Jurkat, Clone E6-1 (cell line): ENCODE results near the gene ACOX3.
"Not testable (repeated sequence)": the region's sequence is repeated elsewhere in the genome, so short reads cannot be mapped to it uniquely, and the experiment has no call there.

ENCODE experiments used
- DNase-seq: peaks from one replicate; pipeline ENCODE4 v3.0.0-alpha.2; 2011; ENCODE audit warnings: low read depth, low spot score
- H3K4me3 ChIP-seq: 2 replicates; pipeline ENCODE4 v1.5.1; 2011; ENCODE audit warnings: mild to moderate bottlenecking, low read length, control low read depth, moderate library complexity

Gene ACOX3

DNA sequence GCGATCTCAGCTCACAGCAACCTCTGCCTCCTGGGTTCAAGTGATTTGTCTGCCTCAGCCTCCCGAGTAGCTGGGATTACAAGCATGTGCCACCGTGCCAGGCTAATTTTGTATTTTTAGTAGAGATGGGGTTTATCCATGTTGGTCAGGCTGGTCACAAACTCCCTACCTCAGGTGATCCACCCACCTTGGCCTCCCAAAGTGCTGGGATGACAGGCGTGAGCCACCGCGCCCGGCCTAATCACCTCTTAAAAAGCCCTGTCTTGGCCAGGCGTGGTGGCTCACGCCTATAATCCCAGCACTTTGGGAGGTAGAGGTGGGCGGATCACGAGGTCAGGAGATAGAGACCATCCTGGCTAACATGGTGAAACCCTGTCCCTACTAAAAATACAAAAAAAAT, 91.3 kb downstream of the ACOX3 start:
- DNase-seq, H3K4me3 ChIP-seq: not testable (repeated sequence)

DNA sequence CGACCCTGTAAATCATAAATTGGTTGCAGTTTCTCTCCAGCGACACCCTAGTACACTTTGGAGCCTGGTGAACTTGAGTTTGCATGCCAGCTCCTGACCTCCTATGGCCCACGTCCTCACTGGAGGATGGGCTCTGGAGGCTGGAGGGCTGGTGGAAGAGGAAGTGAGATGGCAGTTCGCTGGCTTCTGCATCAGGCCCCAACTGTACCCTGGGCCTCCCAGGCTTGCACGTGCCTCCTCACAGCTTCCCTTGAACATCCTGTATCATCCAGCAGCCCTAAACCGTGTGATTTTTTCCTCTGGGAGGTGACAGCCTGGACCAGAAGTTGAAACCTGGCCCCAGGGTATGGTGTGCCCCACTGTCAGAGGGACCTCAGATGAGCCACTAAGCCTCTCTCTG, 92.5 kb downstream of the ACOX3 start:
- no peak overlapping the region for H3K4me3 ChIP-seq
- DNase-seq, result no peak

DNA sequence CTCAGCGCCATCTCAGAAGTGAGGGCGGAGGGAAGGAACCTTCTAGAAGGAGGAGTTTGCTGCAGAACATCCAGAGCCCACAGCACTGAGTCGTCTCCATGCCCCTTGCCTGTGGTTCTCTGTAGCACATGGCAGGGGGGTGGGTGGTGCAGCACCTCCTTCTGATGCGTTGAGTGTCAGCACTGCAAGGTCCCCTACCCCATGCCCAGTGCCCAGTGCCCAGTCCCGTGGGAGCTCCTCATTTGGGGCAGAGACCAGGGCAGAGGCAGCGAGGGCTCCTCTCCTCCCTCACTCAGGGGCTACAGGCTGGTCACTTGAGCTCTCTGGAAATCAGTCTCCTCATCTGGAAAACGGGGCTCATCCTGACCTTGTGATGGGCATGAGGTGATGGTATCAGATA, 92.9 kb downstream of the ACOX3 start:
- no peak overlapping the region for H3K4me3 ChIP-seq
- DNase-seq, result no peak

DNA sequence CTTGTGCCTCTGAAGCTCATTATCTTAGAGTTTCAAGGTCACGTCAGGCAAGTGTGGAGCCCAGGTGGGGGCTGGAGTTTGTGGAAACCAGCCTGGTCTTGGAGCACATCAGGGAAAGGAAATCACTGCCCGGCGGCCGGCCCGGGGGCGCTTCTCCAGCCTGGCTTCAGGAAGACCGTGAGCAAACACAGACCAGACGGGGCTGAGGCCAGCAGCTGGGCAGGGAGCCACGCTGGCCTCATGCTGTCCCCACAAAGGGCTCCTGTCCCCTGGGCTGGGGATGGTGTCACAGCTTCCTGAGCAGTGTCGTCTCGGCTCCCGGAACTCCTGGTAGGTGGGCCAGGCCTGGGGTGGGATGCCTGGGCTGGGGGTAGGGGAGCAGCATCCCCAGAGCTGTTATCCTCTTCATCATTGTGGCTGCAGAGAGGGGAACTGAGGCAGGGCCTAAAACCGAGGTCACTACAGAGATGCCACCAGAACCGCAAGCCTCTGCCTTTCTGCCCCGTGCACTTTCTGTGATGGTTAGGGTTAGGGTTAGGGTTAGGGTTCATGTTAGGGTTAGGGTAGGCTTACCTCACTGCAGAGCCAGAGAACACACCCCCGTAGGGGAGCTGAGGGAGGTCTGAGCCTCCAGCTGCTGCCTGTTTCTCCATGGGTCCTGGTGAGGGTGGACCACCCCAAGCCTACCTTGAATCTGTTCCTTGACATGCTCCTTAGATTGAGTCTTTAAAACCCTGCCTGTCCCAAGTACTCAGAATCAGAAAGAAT, 93.5 kb downstream of the ACOX3 start:
- DNase-seq, result no peak
- no peak overlapping the region for H3K4me3 ChIP-seq

DNA sequence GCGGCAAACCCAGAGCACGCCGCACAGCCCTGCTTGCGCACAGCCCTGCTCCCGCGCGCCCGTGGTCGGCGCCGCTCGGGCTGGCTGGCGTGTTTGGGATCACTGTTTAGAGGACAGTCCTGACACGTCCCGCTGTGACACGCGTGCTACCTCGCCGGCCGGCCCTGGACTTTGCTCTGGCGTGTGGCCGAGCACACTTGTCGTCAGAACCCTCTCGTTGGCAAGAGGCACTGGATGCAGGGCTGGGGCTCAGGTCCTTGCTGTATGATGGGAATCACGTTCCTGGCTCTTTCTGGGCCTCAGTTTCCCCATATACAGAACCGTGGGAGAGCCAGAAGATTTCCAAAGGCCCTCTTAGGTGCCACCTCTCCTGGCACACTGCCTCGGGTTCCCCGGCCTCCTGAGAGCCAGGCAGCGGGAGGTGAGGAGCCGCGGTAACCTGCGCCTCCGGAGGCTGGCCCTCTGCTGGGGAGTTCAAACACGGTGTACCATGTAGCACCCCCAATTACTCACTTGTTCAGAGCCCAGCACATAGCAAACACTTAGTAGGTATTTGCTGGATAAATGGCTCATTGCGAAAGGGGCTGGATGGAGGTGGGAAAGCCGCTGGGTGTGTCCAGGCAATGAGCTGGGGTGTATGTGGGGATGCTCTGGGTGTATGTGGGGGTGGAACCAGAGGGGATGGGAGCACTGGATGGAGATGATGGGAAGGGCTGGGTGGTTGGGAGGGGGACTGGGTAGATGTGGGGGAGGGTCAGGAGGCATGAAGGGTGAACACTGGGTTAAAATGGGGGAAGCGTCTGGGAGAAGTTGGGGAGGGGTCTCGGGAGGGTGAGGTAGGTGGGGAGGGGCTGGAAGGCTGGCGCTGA, 94.3 kb downstream of the ACOX3 start:
- no peak for DNase-seq

DNA sequence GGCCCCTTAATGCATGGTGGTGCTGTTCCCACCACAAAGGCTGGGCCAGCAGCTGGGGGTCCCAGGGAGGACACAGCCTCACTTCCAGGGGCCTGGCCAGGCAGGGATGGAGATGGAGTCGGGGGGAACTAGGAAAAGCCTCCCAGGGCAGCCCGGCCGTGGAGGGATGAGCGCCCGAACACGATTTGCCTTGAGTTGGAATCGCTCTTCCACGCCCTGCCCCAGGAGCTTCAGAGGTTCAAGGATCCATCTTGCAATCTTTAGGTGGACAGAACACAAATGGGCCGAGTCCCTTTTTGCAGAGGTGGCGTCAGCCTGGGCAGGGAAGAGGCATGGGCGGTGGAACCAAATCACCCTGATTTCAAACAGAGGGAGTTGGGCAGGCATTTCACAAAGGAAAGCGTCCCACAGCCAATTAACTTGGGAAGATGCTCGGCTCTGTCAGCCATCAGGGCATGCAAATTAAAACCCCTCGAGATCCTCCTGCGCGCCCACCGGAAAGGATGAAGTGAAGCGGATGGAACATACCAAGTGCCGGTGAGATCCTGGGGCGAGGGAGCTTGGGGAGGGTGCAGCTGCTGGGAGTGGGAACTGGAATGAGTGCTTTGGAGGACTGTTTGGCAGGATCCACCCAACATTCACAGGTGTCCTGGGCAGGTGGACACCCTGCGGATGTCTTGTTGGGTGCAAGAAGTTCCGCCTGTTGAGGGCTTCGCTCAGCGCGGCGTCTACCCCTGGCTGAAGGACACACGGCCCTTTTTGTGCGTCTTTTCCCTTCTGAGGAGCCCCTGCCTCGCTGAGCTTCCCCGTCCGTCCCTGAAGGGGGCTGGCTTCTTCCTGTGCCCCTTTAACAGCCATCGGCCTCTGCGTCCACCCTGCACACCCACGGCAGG, 95.2 kb downstream of the ACOX3 start:
- no peak overlapping the region for H3K4me3 ChIP-seq

More for the DNA sequence above, 94.3 kb downstream of the ACOX3 start:
- no peak overlapping the region for H3K4me3 ChIP-seq

DNA sequence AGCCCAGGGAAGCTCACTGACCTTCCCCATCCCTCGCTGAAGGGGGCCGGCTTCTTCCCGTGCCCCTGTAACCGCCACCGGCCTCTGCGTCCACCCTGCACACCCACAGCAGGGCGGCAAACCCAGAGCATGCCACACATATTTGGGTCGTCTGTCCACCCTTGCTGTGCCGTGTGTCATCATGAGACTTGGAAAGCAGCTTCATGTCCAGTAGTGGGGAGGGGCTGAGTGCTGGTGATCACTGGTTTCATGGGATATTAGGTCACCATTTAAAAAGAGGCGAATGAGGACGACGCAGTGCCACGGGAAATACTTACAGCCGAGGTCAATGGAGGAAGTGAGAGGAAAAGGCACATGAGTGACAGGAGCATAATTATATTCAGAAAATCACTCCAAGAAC, 96.1 kb downstream of the ACOX3 start:
- no peak for DNase-seq
- no peak overlapping the region for H3K4me3 ChIP-seq

More for the DNA sequence above, 95.2 kb downstream of the ACOX3 start:
- no peak for DNase-seq

DNA sequence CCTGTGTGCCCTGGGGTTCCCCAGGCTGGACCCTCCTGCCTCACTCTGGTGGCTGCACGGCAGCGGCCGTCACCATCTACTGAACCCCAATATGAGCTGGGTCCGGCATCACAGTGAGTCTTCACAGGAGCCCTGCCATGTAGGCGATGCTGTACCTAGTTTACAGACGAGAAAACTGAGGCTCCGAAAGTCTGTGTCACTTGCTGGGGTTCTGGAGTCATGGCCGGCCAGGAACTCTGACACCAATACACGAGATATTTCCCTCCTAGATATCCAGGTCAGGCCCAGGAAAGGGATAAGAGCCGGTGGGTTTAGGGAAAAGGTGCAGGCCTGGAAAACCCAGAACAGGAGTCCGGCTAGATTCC, 96.6 kb downstream of the ACOX3 start:
- DNase-seq, result no peak
- no peak overlapping the region for H3K4me3 ChIP-seq

DNA sequence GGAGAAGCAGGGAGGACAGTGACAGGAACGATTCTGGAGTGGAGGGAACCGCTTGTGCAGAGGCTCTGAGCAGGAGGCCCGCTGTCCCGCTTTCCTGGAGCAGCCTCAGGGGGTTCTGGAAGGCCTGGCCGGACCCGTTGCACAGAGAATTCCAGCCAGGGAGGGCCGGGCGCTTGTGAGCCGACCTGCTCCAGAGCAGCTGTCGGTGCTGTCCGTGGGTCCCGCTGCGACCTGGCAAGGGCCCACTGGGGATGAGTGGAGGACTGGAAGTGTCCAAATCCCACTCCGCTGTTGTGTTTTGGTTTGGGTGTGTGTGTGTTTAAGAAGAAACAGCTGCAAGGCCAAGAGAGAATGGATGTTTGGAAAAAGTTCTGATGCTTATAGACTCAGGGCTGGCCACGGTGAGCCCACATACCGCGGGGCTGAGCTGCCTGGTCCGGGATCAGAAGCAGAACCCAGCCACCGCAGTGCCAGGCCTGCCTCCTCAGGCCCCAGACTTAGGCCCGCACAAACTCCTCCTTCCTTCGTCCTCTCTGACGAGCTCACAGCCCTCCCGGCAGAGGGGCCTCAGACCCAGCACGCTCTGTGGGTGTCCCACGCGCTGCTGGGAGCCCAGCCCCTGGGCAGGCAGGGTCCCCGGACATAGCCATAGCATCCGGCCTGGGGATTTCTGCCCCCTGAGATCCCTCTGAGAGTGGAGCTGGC, 97.1 kb downstream of the ACOX3 start:
- H3K4me3 ChIP-seq, result no peak overlapping the region
- DNase-seq, result no peak

DNA sequence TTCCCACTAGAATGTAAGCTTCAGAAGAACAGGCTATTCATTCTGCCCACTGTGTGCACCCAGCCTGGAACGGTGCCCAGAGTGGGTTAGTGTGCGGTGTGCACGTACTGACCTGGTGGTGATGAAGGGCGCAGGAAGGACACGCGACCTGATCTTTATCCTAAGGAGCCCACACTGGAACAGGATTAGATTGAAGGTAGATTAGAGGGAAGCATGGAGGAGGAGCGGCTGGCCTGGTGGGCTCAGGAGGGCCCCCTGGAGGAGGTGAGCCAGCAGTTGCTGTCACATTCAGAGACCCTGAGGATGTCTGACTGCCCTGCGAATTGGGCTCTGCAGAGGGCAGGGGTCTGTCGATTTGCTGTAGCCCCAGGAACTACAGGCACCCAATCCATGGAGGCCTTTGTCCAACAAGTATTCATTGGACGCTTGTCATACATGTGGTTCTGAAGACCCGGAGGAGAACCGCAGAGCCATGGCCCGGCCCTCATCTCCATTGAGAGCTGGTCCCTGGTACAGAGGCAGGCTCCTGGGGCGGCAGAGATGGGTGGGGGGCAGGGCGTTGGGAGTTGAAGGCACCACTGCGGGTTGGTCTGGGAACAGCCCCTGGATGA, 97.8 kb downstream of the ACOX3 start:
- DNase-seq, result no peak
- no peak overlapping the region for H3K4me3 ChIP-seq

DNA sequence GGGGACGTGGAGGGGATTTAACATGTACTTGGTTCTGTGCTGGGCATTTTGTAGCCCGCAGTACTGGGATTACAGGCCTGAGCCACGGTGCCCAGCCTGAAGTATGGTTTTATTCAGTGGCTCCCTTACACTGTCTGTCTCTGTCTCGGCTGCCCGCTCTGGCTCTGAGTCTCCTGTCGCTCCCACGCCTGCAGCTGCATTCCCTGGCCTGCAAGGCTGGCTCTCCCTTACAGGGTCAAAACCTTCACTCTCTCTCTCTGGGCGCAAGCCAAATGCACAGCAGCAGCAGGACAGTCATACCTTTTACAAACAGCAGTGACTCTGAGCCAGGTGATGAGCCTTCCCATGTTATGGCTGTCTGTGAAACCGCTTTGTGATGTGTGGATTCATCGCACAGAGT, 98.8 kb downstream of the ACOX3 start:
- DNase-seq, result no peak
- H3K4me3 ChIP-seq, result no peak overlapping the region

DNA sequence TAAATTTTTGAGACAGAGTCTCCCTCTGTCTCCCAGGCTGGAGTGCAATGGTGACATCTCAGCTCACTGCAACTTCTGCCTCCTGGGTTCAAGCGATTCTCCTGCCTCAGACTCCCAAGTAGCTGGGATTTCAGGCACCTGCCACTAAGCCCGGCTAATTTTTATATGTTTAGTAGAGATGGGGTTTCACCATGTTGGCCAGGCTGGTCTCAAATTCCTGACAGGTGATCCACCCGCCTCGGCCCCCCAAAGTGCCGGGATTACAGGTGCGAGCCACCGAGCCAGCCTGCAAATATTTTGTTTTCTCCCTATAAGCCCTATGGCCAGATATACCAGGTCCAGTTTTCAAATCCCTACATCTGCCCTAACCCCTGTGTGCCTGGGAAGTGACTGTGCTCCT, 99.2 kb downstream of the ACOX3 start:
- not testable (repeated sequence) for H3K4me3 ChIP-seq, DNase-seq

DNA sequence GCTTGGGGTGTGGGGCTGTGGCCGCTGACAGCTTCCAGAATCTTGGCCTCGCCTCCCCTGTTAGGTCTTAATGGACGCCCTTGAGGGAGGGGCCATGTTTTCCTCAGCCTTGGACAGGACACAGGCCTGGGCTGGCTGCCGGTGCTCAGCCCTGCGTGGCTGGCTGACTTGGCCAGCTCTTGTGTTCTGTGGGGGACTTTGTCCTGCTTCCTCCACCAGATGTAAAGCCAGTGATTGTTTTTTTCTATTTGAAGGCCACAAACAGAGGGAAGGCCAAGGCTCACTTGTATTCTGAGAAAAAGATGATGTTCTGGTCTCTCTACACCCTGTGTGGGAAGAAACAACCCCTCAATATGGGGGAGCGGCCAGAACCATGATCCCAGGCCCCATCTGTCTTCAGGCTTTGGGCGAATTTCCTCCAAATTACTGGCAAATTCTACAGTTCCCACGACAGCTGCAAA, 99.7 kb downstream of the ACOX3 start:
- H3K4me3 ChIP-seq, result no peak overlapping the region
- DNase-seq, result no peak

DNA sequence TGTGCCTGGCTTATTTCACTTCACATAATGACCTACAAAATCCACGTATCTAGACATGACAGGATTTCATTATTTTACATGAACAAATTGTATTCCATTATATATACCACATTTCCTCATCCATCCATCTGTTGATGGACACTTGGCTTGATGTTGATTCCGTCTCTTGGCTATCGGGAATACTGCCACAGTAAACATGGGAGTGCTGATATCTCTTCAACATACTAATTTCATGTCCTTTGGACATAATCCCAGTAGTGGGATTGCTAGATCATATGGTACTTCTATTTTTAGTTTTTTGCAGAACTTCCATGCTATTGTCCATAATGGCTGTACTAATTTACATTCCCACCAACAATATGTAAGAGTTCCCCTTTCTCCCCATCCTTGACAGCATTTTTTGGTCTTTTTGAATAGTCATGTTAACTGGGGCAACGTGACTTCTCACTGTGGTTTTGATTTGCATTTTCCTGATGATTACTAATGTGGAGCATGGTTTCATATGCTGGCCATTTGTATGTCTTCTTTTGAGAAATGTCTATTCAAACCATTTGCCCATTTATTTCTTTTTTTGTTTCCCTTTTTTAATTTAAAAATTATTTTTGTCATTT, 102.1 kb downstream of the ACOX3 start:
- no peak overlapping the region for H3K4me3 ChIP-seq
- no peak for DNase-seq

DNA sequence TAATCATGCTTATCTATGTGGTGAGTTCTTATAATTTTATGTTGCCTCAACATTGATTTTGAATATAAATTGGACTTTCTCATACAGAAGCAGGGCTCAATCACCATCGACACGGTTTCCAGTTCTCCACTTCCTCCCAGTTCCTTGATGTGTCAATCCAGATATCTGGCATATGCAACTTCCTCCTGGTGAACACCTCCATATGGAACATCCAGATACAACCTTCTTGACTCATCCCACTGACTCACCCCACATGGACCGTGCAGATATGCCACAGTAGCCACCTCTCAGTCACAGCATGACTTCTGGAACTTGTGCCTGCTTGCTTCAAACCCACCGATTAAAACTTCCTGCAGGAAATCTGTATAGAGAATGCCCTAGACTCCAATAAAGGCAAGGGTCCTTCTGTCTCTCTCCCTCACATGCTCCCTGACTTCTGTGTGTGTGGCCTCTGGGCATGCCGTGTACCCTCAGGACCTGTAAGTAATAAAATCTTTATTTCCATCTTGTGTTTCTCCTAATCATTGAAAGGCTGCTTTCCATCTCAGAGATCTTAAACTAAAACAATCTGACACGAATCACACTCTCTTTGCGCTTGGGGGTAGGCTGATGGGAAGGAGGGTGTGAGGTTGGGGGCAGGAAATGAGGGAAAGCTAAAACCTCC, 104.0 kb downstream of the ACOX3 start:
- no peak for DNase-seq
- H3K4me3 ChIP-seq, result no peak overlapping the region

DNA sequence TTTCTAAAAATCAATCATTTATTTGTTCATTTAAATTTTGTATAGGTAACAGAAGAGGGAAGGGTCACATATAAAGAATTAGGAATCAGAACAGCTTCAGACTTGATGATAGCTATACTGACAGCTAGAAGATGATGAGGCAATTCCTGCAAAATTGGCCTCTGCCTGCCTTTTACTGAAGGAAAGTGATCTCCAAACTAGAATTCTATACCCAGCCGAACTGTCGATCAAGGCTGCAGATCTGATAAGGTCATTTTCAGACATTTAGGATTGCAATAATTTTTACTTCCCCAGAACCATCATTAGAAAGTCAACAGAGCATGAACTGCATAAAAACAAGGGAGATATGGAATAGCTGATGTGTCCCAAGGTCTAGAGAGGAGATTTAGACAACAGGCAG, 104.7 kb downstream of the ACOX3 start:
- no peak for DNase-seq

DNA sequence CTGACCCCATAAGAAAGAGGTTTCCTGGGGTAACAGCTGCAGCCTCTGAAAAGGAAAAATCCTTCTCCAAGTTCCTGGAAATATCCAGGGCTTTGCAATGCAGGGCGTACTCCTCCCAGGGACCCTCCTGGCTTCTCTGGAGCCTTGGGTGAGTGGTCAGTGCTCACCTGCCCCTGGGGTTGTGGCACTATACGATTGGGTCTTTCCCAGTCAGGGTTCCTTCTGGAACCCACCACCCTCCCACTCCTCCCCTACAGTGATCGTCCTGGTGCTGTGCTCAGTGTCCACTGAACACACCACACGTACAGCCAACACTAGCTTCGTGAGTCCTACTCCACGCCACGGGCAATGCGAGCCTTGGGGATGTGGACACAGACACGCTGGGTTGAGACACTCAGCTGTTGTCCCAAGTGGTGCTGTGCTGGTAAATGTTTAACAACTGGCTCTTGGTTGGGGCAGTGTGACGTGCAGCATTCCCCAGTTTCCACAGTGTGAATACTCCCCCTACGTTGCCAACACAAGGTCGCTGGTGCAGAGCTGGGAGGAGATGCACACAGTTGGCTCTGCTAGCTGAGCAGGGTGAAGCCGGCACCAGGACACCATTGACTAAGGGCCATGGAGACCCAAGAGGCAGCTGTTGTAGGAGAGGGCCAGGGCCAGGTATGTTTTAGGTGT, 105.6 kb downstream of the ACOX3 start:
- no peak for DNase-seq
- H3K4me3 ChIP-seq, result no peak overlapping the region

More for the DNA sequence above, 104.7 kb downstream of the ACOX3 start:
- no peak overlapping the region for H3K4me3 ChIP-seq
